ENCODE results near the gene KCTD13. TPM values are rescaled to one million over a fixed set of nuclear protein-coding genes. Genes with fewer than 3 reads are reported as not detected.
A peak's percentile ranks its signal among the peaks of the same experiment; 100 is the strongest.
"Not testable (repeated sequence)": the region's sequence is repeated elsewhere in the genome, so short reads cannot be mapped to it uniquely, and the experiment has no call there.

Gene KCTD13
- total RNA-seq, 1 donor from 2014 or later: 6.9 TPM

DNA sequence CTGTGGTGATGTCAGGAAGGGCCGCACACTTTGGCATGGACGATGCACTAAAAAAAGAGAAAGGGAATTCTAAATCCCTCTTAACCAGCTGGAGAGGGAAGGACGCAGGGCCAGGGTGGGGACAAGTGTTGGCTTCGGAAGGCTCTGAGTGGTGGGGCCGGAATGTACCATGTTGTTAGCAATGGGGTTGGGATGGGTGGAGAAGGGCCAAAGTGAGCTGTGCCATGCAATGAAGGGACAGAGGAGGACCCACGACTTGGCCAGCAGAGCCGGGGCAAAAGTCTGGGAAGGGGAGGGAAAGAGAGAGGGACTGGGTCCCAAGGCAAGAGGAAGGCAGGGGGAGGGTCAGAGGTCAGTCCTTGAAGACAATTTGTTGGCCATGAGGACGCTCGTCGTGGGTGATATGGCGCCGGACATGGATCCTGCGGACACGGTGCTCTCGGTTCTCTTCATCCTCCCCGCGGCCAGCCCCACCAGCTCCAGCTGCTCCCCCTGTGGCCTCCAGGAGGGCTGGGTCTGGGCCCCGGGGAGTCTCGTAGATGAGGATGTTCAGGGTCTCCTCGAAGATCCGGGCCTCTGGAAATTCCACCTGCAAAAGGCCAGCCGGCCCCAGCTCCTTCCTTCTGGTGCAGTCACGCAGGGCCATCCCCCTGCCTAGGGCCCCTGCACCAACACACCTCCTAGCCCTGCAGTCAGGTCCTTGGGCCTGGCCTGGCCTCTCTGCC, 19.3 kb downstream of the KCTD13 start:
- DNase-seq: no peak

DNA sequence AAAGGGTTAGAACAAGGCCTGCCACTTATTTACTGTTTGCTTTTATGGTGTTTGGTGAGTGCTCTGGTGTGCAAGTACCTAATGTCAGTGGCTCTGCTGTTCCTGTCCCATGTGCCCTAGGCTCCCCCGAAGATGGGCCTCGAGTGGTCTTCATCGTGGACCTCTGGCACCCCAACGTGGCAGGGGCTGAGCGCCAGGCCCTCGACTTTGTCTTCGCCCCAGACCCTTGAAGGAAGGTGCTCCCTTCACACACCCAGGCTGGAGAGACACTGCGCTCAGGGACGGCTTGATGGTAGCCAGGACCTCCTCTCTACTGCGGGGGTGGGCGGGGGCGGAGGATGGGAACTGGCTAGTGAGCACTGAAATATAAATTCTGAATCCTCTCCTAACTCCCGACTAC, 20.4 kb downstream of the KCTD13 start:
- no peak for DNase-seq

DNA sequence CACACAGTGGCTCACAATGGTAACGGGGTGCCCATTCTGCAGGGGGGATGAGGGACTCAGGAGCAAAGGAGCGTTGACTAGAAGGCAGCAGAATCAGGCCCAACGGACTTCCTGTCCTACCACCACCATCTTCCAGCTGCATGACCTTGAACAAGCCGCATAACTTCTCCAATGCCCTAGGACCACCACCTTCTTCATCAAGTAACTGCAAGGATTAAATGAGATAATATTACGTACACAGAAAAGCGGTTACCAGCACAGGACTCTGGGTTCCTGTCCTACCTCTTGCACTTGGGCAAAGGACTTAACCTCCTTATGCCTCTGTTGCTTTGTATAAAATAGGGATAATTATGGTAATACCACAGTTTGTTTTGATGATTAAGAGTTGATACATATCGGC, 21.1 kb downstream of the KCTD13 start:
- no peak for DNase-seq

DNA sequence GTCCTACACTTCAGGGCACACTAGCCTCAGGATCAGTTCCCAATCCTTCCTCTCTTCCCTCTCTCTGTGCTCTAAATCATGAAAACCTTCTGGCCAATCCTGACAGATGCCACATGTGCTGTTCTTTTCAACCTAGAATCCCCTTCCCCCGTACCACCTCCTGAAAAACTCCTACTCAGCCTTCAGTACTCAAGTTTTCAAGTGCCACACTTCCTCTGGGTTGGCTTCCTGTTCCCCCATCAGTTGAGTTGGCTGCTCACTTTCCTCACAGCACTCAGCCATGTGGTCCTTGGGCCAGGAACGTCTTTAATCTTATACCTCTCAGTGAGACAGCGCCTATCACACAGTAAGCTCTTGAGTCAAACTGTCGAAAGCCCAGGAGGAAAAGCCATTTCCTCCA, 22.4 kb downstream of the KCTD13 start:
- DNase-seq: no peak

DNA sequence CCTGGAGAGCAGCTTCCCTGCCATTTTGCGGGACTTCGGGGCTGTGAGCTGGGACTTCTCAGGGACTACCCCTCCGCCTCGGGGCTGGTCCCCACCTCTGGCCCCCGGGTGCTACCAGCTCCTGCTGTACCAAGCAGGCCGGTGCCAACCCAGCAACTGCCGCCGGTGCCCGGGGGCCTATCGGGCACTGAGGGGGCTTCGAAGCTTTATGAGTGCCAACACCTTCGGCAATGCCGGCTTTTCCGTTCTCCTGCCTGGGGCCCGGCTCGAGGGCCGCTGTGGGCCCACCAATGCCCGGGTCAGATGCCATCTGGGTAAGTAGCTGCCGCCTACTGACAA, 24.4 kb downstream of the KCTD13 start:
- no peak for DNase-seq

DNA sequence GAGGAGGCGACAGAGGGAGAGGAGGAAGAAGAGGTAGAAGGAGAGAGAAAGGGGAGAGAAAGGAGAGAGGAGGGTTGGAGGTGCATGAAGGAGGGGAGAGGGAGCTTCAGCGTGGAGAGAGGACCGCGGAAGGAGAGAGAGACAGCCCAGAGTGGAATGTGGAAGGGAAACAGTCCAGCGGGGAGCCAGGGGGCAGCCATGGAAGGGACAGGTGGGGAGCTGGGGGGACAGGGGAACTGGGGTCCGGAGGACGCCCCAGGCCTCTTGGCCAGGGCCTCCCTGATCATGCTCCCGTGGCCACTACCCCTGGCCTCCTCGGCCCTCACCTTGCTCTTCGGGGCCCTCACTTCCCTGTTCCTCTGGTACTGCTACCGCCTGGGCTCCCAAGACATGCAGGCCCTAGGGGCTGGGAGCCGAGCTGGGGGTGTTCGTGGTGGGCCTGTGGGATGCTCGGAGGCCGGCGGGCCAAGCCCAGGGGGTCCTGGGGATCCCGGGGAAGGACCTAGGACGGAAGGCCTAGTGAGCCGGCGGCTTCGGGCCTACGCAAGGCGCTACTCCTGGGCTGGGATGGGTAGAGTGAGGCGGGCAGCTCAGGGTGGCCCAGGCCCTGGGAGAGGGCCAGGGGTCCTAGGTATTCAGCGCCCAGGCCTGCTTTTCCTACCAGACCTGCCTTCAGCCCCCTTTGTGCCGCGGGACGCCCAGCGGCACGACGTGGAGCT, 25.0 kb downstream of the KCTD13 start:
- DNase-seq: no peak

DNA sequence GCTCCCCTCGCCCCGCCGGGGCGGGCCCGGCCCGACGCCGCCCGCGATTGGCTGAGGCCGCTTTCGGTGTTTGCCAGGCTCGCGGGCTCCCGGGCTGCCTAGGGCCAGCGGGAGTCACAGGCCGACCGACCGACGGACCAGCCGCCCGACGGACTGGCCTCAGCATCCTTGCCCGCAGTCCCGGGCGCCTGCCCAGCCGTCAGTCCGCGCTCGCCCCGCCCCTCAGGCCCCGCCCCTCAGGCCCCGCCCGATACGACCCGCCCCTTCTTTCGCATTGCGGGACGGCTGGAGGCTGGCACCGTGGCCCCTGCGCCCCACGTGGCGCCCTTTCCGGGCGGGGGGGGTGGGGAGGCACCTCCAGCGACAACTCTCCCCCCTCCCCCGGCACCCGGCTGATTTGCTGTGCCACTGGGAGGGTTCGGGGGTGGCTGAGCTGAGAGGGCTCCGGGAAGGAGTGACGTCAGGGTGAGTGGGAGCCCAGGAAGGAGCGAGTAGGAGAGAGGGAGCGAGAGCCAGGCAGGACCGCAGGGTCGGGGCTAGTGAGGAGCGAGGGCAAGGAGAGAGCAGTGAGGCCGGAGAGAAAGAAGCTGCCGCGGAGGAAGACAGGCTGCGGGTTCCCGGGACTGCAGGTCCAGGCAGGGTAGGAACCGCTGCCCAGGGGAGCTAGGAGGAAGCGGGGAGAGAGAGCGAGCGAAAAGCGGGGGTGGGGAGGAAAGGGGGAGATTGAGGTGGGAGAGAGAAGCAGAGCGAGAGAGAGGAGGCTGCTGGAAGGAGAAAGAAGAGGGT, 25.7 kb downstream of the KCTD13 start, which contains the start of gene ASPHD1:
TSS of gene ASPHD1 (plus strand) at position 387 of the 786 bp plus-strand sequence. CDS start 484 bp downstream, outside the sequence.
- peak; percentile 36 for DNase-seq

DNA sequence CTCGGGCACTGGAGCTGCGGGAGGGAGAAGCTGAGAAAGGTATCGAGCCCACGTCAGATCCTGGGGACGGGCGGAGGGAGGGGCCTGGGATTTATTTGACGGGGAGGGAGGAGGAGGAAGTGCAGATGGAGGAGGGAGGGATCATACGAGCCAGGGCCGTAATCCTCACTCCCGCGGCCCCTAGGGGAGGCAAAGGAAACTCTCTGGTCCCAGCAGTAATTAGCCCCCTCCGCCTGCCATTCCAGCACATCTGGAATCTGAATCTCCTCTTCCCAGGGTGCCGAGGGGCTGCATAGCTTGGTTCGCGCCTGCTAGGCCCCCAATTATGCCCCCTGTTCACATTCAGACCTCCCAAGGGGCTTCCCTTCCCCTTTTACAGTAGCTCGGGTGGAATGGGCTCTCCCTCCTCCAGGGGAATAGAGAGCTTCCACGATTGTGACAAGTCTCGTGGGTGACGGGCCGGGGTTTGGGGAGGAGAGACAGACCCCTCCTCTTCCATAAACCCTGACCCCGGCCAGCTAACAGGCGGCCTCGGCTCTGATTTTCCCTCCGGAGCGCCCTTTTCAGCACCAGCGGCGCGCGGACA, 26.4 kb downstream of the KCTD13 start, which contains the start of gene SEZ6L2:
TSS of gene SEZ6L2 (minus strand) at position 35 of the 586 bp plus-strand sequence. CDS start 531 bp downstream, outside the sequence.
- peak; percentile 52 for DNase-seq

DNA sequence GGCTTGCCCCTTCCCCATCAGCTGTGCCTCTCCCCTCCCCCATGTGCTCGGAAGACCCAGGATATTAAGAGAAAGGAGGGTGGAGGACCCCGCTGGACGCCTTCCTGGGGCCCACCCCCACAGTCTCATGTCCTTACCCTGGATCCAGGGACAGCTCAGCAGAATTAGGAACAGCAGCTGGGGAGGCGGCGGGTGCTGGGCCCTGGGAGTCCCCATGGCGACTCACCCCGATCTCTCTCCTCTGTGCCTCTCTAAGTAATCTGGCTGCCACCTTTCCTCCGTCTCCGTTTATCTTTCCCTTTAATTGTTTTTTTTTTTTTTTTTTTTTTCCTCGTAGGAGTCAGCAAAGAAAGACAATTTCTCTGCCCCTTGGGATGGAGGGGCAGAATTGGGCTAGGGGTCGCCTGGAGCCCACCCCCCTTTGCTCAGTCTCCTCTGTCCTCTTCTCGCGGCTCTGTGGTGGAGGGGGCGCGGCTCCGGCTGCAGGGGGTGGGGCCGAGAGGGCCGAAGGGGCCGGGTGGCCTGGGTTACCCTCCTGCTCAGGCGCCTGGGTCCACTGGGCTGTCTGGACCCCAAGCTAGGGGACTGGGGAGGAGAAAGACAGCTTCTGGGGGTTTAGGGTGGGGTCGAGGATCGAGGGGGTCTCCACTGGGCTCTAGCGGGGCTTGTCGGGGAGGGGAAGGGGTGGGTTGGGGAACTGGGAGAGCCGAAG, 27.1 kb downstream of the KCTD13 start:
- no peak for DNase-seq

DNA sequence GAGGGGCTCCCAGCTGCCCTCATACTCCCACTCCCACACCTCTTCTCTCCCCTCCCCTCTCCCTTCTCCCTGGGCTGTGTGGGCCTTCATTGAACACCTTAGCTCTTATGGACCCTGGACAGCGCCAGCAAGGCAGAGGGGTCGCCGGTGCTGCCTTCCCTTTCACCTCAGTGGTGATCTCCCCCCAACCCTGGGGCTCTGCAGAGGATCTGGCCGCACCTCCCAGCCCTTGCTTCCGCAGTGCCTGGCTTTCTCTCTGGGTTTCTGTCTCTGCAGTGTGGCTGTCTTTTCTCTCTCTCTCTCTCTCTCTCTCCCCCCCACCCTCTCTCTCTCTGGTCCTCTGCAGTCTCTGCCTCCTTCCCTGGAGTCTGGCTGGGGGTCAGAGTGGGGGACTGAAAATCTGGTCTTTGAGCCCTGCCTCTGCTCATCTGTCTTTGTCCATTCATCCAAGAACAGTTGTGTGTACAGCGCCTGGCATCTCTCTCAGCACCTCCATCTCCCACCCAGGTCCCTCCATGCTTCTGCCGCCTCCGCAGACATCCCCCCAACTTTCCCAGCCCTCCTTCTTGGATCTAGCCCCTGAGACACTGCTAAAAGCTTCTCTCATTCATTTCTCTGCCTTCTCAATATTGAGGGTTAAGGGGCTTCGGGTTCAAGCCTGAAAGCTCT, 27.8 kb downstream of the KCTD13 start:
- no peak for DNase-seq

DNA sequence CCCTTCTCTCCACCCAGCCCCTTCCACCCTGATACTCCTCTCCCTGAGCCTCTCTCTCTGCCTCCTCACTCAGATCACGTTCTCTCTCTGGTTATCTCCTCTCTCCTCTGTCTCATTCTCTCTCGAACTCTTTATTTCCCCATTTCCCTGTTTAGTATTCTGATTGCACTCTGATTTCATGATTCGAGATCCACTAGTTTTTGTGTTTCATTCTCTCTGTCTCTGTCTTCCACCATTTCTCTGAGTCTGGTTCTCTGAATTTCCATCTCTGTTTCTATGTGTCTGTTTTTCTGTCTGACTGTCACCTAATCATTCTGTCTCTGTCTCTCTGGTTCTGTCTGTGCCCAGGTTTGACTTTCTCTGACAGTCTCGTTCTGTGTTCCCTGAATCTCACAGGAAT, 28.7 kb downstream of the KCTD13 start:
- DNase-seq: no peak

DNA sequence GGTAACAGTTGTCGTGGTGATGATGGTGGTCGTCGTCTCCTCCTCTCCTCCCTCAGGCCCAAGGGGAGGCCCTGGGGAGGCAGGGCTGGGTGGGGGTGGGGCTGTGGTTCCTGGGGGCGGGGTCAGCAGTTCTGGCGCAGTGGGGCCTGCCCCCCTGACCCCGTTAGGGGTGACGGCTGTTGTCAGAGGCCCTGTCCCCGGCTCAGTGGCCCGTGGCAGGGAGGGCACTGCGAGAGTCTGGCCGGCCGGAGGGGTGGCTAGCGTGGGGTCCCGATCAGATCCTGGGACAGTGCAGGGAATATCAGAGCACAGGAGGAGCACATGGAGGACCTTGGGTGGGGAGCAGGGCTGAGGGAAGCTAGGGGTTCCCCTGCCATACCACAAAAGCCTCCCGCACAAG, 29.2 kb downstream of the KCTD13 start:
- DNase-seq: no peak

DNA sequence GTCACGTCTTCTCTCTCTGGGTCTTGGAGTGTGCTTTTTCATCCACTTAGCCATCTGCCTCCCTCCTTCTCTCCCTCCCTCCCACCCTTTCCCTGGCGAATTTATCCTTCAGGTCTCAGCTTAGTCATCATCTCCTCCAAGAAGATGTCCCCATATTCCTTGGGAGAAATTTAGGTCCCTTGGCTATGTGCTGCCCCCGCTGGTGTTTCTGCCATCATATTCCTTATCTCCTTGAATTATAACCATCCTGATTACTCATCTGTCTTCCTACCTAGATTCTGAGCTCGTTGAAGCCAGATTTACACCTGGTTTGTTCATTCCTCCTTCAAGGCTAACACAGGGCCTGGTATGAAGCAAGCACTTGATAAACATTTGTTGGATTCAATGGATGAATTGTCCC, 31.7 kb downstream of the KCTD13 start:
- DNase-seq: no peak

DNA sequence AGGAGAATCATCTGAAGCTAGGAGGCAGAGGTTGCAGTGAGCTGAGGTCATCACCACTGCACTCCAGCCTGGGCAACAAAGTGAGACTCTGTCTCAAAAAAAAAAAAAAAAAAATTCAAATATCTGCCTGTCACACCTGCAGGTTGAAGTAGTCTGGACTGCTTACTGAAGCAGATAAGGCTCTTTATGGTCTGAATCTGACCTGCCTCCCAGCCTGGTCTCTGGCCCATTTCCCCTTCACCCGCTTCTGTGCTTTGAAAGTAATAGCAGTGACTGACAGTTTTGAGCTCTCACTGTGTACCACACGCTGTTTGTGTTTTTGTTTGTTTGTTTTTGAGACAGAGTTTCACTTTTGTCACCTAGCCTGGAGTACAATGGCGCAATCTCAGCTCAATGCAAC, 32.5 kb downstream of the KCTD13 start:
- DNase-seq: no peak

DNA sequence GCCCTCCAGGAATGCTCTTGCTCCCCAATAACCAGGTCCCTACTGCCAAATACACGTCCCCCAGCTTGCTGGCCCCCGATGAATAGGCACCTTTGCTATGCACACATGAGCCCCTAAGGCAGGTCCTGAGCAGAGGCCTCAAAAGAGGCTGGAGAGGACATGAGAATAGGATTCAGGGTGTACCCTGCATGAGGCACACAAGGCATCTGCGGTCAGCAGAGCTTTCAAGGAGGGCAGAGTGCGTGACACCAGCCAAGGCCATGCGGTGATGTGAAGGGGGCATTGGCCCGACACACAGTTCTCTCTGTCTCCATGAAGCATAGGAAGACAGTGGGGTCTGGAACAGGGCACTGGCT, 33.6 kb downstream of the KCTD13 start:
- no peak for DNase-seq

DNA sequence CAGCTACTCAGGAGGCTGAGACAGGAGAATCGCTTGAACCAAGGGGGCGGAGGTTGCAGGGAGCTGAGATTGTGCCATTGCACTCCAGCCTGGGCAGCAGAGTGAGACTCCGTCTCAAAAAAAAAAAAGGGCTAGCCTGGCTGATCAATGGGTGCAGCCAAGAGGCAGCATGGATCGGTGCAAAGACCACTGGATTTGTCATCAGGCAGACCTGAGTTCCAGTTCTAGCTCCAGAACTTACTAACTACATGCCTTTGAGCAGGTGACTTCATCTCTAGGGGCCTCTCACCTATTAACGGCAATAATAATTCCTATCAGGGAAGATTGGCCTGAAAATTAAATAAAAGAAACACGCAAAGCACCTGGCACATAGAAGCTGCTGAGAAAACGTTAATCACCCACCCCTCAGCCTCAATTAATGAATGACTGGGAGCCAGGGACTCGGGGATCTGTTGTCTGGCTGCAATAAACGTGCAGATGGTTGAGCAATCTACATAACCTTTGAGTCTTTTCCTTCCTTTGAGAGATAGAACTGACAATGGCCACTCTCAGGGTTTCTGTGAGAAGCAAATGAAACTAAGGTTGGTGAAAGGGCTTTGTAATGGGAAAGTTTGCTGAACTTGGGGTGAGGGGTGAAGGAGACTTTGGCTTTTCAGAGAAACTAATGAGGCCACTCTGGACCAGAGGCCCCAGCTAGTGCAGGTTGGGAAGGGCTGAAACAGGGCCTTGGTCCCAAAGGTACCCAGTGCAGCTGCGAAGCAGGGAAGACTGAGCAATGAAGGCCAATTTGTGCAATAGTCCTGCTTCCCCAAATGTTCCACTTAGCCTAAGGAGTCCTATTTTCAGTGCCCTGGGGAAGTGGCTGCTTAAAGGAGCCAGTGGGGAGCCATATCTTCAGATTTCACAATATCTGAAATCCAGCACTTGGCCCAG, 34.2 kb downstream of the KCTD13 start:
- no peak for DNase-seq

DNA sequence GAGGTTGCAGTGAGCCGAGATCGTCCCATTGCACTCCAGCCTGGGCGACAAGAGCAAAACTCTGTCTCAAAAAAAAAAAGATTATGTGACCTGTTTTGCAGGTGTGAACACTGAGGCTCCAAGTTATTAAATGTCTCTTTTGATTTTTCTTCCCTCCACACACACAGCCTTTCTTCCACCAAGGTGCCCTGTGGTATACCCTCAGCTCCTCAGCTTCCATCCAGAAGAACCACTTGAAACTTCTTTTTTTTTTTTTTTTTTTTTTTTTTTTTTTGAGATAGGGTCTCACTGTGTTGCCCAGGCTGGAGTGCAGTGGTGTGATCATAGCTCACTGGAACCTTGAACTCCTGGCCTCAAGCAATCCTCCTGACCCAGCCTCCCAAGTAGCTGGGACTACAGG, 36.7 kb downstream of the KCTD13 start:
- not testable (repeated sequence) for DNase-seq

DNA sequence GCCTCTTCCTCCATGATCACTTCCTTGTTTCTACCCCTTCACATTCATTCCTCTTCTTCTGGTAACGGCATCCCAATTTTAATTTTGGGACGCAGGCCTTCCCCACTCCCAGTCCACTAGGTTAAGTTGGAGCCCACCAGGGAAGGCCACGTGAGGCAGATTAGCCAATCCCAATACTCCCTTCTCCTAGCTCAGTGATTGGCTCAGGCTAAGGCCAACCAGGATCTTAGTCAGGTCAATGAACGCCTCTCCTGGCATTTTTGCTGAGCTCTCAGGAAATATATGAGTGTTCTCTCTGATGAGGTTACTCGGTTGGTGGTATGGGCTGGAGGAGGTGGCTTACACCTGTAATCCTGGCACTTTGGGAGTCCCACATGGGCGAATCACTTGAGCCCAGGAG, 42.0 kb downstream of the KCTD13 start:
- DNase-seq: no peak

DNA sequence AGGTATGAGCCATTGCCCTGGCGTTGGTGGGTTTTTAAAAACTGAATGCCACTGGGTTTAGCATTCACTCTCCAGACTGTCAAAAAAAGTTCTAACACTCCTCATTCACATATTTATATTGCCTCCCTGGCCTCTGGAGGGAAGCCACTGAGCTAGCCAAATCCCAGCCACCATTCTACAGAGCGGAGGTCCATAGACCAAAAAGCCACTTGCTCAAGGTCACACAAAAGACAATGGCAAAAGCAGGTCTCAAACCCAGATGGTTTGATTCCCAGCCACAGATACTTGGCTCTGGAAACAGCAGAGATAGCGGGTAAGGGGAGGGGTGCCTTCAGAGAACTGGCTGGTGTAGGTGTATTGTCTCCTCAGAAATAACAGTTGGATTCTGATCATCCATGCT, 45.0 kb downstream of the KCTD13 start:
- DNase-seq: no peak

DNA sequence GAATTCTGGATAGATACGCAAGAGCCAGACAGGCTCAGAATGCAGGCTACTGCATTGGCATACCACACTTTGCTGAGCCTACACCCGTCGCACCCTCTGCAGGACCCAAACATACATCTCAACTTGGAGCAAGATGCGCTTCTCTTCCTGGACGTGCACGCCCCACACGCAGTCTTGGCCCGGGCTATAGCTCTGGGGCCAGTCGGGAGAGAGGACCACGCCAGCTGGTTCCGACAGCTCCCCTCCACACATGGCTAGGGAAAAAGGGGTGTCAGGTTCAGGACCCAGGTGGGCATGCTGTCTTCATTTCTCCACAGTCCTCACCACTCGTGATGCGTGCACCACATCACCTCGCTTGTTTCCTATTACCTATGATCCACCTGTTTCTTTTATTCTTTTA, 47.9 kb downstream of the KCTD13 start:
- no peak for DNase-seq

Data from skin of body (tissue), 2 donors.